HTR-8/SVneo (cell line): Measurements from ENCODE around the gene MAP4K4.
"Not testable (repeated sequence)": the region's sequence is repeated elsewhere in the genome, so short reads cannot be mapped to it uniquely, and the experiment has no call there.

ENCODE experiments used
- DNase-seq: peaks from one replicate; pipeline ENCODE4 v3.0.0; 2011; ENCODE audit warnings: low spot score, mixed read lengths; ENCODE audit not compliant: insufficient read length
- FAIRE-seq: peaks from 2 replicates; lab custom pipeline; 2011; peaks lifted over from hg19 to GRCh38; lab: Jason Lieb, UNC

The MAP4K4 gene

DNA sequence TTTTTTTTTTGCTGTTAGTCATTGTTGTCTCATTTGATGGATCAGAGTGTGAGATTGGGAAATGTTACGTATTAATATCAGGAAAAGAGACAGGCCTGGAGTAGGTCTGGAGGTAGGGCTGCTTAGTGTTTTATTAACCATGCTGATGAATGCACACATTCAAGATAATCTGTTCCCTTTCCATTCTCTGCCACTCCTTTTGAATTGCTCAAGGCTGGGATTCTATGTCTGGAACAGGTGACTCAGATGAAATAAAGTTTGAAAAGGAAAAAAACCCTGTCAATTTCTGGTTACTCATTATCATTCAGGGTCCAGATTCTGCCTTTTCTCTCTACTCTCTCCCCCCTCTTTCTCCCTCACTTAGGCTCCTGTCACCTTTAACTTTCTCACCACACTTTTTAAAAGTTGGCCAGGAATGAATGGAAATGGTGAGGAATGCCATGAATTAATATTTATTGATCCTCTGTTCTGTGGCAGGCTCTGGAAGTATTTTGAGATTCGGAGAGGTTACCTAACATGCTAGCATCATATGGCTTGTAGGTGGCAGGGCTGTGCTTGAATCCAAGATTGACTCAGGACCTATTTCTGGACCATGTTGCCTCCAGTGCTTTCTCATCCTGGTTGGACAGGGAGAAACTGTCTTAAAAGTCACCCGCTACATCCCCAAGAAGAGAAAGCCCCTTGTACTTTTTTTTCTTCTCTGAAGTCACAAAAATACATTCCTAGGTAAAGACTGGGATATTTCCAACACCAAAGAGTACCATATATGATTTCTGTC, 40.2 kb downstream of the MAP4K4 start:
- FAIRE-seq (no peak), DNase-seq (no peak)

GRCh38 chr2:101738649-101739048, 41.1 kb downstream of the MAP4K4 start:
- no peak for DNase-seq
- no peak for FAIRE-seq

- FAIRE-seq (no peak), DNase-seq (no peak)
Measured at GRCh38 chr2:101740555-101740964, 43.1 kb downstream of the MAP4K4 start.

DNA sequence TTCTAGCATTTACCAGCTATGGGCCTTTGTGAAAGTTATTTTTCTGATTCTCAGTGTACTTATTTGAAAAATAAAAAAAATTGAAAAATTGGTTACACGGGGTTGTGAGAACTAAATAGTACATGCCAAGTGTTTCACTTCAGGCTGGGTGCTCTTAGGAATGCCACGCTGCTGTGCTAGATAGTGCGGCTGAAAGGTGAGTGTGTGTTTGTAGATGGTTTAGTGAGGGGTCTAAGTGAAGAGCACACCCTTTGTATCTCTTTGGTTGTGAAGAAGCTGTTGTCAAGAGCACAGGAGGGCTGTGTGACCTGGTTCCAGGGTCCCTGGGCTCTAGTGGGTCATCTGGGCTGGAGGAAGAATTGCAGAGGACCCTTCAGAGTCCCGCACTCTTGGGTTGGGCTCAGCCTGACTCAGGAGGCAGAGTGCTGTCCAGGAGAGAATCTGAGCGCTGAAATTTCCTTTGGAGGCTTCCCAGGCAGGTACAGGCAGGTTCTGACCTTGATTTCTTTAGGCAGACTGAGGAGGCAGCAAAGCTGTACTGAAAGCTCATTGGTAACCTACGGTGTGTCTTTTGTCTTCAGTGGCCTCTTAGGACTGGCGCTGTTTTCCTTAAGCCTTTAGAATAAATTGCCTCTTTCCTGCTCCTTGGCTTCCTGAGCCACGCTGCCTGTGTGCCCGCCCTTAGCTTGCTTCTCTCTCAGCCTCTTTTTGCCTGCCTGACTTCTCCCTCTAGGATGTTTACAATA, 44.4 kb downstream of the MAP4K4 start:
- no peak for FAIRE-seq

DNA sequence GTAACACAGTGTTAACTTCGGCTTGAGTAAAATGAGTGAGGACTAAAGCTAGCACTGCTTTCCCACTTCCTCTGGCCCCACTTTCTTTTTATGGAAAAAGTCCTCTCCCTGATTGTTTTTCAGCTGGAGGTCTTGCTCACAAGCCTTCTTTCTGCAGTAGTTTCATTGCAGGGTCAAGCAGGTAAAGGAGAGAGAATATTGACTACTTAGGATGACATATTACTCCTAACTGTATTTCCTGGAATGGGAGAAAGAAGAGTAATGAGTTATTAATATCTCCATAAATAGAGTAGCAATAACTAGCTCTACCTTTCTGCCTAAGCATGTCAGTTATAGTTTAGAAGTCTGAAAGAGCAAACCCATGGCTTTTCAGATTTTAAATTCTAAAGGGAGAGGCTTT, 45.0 kb downstream of the MAP4K4 start:
- DNase-seq = no peak
- no peak for FAIRE-seq

More for the DNA sequence above, 44.4 kb downstream of the MAP4K4 start:
- DNase-seq = no peak

DNA sequence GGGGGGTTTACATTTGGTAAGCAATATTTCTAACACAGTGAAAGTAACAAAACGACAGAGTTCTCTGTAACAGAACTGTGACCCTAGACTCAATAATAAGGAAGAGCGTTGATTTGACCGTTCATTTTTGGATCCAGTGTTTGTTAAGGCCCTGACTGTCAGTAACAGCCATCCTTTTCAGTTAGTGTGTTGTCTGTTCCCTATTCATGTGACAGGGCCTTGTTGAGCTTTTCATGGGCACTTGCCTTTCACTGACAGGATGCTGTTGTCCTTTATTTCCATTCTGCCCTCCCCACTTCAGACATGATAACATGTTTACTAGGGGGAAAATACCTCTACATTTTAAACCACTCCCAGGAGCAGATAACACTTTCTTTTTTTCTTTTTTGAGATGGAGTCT, 45.8 kb downstream of the MAP4K4 start:
- FAIRE-seq (no peak), DNase-seq (no peak)

DNA sequence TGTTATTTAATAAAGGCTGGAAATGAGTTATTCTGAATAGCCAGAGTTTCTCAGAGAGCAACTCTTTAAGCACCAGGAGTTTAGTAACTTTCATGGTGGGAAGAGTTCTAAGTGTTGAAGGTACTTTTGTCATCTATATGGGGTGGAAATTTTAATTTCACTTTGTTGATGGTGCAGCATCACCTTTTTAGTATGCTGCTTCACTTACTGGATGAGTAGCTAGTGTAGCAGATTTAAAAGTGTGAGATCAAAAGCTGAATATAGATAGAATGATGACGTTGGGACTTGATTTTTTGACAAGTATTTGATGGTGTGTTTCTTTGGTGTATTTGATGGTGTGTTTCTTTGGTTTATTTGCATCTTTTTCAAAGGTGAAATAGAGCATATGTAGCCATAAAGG, 47.3 kb downstream of the MAP4K4 start:
- no peak for FAIRE-seq

DNA sequence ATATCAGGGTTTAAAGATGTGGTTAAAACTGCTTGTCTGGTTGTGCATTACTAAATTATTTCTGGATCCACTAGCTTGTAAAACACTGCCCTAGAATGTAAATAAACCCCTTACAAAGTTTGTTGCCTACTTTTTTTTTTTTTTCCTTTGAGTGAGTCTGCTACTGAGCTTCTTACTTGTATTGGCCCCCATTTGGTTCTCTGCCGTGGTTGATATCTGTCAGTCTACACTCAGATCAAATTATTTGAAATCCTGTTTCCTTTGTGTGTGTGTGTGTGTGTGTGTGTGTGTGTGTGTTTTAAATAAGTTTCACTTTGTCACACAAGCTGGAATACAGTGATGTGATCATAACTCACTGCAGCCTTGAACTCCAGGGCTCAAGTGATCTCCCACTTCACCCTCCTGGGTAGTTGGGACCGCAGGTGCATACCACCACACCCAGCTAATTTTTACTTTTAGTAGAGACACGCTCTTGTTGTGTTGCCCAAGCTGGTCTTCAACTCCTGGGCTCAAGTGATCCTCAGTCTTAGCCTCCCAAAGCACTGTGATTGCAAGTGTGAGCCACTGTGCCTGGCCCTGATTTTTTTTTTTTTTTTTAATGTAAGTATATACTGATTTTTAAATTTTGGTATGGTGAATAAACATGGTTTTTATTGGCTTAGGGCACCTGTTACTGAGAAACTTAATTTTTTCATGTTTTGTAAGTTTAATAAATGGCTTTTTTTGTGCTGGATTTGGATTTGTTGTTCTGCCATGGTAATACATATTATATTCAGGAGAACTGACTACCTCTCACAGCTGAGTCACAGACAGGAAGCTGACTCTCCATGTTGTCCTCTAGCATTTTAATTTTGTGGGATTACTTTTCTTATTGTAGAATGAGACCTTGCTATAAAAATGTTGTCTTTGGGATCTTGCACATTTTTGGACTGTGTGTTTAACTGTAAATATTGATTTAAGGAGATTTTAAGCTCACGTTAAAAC, 48.5 kb downstream of the MAP4K4 start:
- FAIRE-seq (no peak), DNase-seq (no peak)

More for the DNA sequence above, 47.3 kb downstream of the MAP4K4 start:
- DNase-seq = no peak

- no peak for FAIRE-seq
- no peak for DNase-seq
Measured at GRCh38 chr2:101748000-101748399, 50.5 kb downstream of the MAP4K4 start.

GRCh38 chr2:101748462-101748861, 51.0 kb downstream of the MAP4K4 start:
- not testable (repeated sequence) for FAIRE-seq, DNase-seq

- DNase-seq (no peak), FAIRE-seq (no peak)
Measured at GRCh38 chr2:101750688-101751087, 53.2 kb downstream of the MAP4K4 start.

DNA sequence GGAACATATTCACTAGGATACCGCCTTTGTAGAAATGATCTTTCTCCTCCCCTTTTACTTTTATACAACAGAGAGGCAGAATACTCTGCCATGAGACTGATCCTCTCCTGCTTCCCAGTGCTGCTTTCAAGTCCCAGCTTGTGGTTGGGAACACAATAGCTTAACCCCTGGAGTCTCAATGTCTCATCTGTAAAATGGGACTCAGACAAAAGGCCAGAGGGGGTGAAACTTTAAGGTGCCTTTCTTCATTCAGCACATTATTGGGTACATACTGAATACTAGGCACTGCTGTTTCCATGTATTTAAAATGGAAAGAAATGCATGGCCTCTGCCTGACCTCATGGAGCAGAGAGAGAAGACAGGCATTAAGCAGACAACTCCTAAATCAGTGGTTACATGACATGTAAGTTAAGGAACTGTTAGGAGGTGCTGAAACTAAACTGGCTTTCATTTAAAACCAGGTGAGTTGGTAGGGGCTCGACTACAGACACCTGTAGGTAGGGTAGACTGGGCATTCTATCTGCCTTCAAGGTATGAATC, 53.8 kb downstream of the MAP4K4 start:
- FAIRE-seq = no peak
- DNase-seq = no peak

GRCh38 chr2:101751875-101752619, 54.5 kb downstream of the MAP4K4 start:
- no peak for DNase-seq

GRCh38 chr2:101752716-101753616, 55.5 kb downstream of the MAP4K4 start:
- DNase-seq (no peak), FAIRE-seq (no peak)

More at GRCh38 chr2:101751875-101752619, 54.5 kb downstream of the MAP4K4 start:
- no peak for FAIRE-seq

DNA sequence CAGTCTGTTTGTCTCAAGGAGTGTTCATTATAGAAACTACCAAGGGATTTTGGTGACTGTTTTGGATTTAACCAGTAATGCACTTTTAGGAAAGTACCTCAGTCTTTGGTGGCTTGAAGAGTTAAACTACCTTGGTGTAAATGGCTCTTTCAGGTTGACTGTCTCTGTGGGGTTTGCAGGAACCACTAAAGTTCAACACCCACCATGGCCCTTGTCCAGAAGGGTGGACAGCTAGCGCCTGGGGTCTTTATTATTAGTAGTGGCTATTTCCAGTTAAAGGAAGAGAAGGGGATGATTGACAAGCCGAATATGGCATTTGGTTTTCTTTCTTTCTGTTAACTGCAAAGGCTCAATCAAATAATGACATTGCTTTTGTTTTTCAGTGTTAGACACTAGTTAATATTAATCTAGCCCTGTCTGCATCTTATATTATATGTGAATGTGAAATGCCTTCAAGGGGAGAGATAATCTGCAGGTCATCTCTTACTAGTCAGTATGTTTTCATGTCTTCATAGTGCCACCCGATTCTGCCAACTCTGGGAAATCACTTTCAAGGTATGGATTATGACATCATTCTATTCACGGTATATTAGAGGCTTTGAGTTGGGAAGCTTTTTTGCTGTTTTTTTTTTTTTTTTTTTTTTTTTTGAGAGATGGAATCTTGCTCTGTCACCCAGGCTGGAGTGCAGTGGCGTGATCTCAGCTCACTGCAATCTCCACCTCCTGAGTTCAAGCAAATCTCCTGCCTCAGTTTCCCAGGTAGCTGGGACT, 56.4 kb downstream of the MAP4K4 start:
- DNase-seq = no peak
- FAIRE-seq = no peak

GRCh38 chr2:101754618-101755017, 57.1 kb downstream of the MAP4K4 start:
- FAIRE-seq (no peak), DNase-seq (no peak)

DNA sequence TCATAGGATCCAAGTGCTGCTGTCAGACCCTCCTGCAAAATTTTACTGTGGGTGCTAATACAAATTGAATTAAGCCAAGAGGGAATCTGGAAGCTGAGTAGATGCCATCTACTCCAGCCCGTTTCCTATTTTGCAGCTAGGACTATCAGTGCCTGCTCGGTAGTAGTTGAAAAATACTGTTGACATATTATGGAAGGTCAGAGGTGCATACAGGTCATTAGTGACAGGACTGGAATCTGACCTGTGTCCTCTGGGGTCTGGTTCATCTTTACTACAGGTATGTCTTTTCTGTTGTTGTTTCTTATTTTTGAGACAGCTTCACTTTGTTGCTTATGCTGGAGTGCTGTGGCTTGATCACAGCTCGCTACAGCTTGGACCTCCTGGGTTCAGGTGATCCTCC, 58.8 kb downstream of the MAP4K4 start:
- DNase-seq = no peak
- no peak for FAIRE-seq

GRCh38 chr2:101758001-101758400, 60.5 kb downstream of the MAP4K4 start:
- no peak for FAIRE-seq
- no peak for DNase-seq
